ENCODE data around the gene USP6. TPM values are rescaled to one million over a fixed set of nuclear protein-coding genes. Genes with fewer than 3 reads are reported as not detected.

Gene USP6
- total and polyA plus RNA-seq, 10 of the 15 experiments (the other 5 are each of a cell fraction or from before 2014, with no cell fraction given) = under 0.01 to 0.39 (median 0.10) TPM; not detected in 2

DNA sequence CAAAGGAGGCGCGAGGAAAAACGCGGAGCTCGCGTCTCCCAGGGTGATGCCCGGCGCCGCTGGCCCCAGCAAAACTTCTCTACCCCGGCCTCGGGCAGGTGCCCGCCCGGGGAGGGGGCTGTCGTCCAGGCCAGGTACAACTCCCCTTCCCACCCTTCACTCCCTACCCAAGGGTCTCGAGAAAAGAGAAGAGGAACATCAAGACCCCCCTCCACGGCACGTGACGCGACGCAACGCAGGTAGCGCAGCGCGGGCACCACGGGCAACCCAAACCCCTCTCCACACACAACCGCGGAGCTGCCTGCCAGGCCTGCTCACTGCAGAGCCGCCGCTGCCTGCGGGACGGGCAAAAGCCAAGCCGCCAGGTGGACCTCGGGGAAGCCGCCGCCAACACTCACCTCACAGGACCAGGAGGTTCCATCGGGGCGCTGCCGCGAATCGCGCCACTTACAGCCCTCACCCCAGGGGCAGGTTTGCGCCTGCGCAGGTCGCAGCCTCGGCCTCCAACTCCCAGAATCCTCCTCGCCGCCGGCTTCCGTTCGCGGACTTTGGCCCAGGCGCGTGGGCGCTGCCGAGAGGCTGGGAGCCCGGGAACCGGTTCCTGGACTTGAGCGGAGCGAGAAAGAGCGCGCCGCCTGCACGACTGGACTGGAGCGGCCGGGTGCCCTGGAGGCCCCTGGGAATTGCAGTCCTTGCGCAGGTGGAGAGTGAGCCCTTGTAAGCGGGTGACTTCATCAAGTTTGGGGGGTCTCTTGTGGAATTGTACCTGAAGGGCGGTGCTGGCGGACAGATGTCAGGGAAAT is 4.2 kb upstream of the USP6 start, which contains the start of gene ZNF232 (continued):
- TF ChIP-seq, protein P1, sequence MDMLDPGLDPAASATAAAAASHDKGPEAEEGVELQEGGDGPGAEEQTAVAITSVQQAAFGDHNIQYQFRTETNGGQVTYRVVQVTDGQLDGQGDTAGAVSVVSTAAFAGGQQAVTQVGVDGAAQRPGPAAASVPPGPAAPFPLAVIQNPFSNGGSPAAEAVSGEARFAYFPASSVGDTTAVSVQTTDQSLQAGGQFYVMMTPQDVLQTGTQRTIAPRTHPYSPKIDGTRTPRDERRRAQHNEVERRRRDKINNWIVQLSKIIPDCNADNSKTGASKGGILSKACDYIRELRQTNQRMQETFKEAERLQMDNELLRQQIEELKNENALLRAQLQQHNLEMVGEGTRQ (IDR thresholded peaks at IDR 0.05; ENCODE audit: borderline replicate concordance, low read depth, low read length) = peak; percentile 27
- TF ChIP-seq MLLT1 (IDR thresholded peaks at IDR 0.05) (0 out of 2 replicates have a peak, but pooled peaks have one; percentile 8), NBN (IDR thresholded peaks at IDR 0.05) (no peak), STAT3 (IDR thresholded peaks at IDR 0.05; ENCODE audit: low read depth, low read length) (no peak), WRNIP1 (IDR thresholded peaks at IDR 0.05; ENCODE audit: borderline replicate concordance, low read depth, low read length) (no peak), PAX5 (IDR thresholded peaks at IDR 0.05; ENCODE audit: borderline replicate concordance, low read depth, low read length) (no peak), NR2C2 (IDR thresholded peaks at IDR 0.05; ENCODE audit: borderline replicate concordance, control insufficient read depth, insufficient read length, low read depth) (no peak), HSF1 (IDR thresholded peaks at IDR 0.05; ENCODE audit: low read depth, low read length) (no peak), MYC (IDR thresholded peaks at IDR 0.05; ENCODE audit: insufficient read depth, insufficient read length, insufficient replicate concordance, low read length, severe bottlenecking) (peak; percentile 18), ZNF592 (IDR thresholded peaks at IDR 0.05) (no peak), LARP7 (IDR thresholded peaks at IDR 0.05) (peak; percentile 80), PKNOX1 (IDR thresholded peaks at IDR 0.05) (no peak), TCF3 (IDR thresholded peaks at IDR 0.05; ENCODE audit: borderline replicate concordance, insufficient read depth, low read depth, low read length) (no peak), ZNF622 (IDR thresholded peaks at IDR 0.05) (no peak), DPF2 (IDR thresholded peaks at IDR 0.05) (peak; percentile 37; the same call in 1 of the 2 replicates)
- TF ChIP-seq, protein P2, sequence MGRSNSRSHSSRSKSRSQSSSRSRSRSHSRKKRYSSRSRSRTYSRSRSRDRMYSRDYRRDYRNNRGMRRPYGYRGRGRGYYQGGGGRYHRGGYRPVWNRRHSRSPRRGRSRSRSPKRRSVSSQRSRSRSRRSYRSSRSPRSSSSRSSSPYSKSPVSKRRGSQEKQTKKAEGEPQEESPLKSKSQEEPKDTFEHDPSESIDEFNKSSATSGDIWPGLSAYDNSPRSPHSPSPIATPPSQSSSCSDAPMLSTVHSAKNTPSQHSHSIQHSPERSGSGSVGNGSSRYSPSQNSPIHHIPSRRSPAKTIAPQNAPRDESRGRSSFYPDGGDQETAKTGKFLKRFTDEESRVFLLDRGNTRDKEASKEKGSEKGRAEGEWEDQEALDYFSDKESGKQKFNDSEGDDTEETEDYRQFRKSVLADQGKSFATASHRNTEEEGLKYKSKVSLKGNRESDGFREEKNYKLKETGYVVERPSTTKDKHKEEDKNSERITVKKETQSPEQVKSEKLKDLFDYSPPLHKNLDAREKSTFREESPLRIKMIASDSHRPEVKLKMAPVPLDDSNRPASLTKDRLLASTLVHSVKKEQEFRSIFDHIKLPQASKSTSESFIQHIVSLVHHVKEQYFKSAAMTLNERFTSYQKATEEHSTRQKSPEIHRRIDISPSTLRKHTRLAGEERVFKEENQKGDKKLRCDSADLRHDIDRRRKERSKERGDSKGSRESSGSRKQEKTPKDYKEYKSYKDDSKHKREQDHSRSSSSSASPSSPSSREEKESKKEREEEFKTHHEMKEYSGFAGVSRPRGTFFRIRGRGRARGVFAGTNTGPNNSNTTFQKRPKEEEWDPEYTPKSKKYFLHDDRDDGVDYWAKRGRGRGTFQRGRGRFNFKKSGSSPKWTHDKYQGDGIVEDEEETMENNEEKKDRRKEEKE (IDR thresholded peaks at IDR 0.05) = no peak

All from GM12878 (cell line).